ENCODE results near the gene CTNNA1.
"Not testable (repeated sequence)": the region's sequence is repeated elsewhere in the genome, so short reads cannot be mapped to it uniquely, and the experiment has no call there.

CTNNA1 gene

GRCh38 chr5:138761670-138762069 lies 8.4 kb downstream of the CTNNA1 start:
- not testable (repeated sequence) for DNase-seq

- no peak for DNase-seq
Observed at GRCh38 chr5:138762110-138762509, 8.9 kb downstream of the CTNNA1 start.

DNA sequence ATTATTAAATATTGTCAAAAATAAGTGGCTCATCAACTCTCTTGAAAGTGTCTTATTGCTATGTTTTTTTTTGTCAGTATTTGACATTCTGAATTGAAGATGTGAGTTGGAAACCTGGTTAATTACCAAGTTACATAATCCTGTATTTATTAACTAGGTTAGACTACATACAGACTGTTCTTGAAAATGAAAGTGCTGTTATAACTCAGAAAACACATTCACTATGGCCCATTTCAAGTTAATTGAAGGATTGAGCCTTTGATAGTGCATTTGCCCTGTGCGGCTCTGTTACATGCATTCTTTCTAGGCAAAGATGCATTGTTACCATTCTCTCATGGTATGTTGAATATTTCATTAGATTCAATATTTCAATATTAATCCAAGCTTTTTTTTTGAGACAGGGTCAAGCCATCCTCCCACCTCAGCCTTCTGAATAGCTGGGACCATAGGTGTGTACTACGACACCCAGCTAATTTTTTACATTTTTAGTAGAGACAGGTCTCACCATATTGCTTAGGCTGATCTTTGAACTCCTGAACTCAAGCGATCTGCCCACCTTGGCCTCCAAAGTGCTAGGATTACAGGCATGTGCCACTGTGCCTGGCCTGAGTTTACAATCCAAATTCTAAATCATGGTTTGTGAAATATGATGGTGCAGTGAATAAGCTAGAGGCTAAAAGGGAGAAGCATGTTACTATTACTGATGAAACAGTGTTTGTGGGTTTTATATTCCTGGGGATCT lies 10.0 kb downstream of the CTNNA1 start:
- no peak for DNase-seq

- DNase-seq = no peak
Observed at GRCh38 chr5:138770291-138770690, 17.1 kb downstream of the CTNNA1 start.

- no peak for DNase-seq
Observed at GRCh38 chr5:138770977-138771376, 17.8 kb downstream of the CTNNA1 start.

GRCh38 chr5:138772986-138773594 lies 19.9 kb downstream of the CTNNA1 start:
- no peak for DNase-seq

DNA sequence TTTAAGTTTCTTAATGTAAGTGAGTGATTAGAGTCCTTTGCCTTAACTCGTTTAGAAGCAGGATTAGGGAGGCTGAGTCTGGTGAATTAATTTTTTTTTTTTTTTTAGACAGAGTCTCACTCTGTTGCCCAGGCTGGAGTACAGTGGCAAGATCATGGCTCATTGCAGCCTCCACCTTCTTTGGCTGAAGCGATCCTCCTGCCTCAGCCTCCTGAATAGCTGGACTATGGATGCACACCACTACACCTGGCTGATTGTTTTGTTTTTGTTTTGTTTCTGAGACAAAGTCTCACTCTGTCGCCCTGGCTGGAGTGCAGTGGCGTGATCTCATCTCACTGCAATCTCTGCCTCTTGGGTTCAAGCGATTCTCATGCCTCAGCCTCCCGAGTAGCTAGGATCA lies 20.4 kb downstream of the CTNNA1 start:
- not testable (repeated sequence) for DNase-seq

GRCh38 chr5:138775034-138775433 lies 21.8 kb downstream of the CTNNA1 start:
- no peak for DNase-seq

DNA sequence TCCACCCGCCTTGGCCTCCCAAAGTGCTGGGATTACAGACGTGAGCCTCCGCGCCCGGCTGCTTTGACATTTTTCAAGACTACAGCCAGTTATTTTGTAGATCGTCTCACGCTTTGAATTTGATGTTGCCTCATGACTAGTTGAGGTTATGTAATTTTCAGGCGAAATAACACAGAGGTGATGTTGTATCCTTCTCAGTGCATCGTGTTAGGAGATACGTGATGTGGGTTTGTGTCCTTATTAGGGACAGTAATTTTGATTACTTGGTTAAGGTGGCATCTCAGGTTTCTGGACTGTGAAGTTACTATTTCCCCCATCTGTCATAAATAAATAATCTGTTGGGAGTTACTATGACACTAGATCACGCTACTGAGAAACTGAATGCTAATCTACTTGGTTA lies 25.0 kb downstream of the CTNNA1 start:
- DNase-seq = no peak

GRCh38 chr5:138783976-138784375 lies 30.8 kb downstream of the CTNNA1 start:
- DNase-seq = no peak

DNA sequence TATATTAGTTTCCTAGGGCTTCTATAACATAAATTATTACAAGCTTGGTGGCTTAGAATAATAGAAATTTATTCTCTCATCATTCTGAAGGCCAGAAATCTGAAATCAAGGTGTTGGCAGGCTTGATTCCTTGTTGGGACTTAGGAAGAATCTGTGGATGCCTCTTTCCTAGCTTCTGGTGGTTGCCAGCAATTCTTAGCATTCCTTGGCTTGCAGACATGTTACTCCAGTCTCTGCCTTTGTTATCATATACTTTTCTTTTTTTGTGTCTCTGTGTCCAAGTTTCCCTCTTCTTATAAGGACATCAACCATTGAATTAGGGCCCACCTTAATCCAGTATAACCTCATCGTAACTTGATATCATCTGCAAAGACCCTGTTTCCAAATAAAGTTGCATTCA lies 31.4 kb downstream of the CTNNA1 start:
- DNase-seq = no peak

DNA sequence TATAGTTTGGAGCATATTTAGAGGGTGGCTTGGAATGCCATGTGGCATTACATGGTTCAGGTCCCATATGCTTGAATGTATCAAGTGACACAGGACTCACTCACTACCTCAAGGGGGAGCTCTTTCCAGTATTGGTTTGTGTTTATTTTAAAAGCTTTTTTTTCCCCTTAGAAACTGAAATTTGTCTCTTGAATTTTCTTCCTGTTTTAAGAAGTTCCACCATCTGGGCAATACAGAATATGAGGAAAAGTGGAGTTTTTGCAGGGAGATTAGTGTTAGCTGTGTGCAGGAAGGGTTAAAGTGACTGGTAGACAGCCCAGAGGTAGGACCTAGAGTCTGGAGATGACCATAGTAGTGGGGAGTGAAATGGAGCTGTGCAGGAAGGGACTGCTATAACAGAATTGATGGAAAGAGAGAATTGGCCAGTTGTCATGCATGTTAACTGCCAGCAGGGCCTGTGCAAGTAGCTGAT lies 36.6 kb downstream of the CTNNA1 start:
- DNase-seq = peak; percentile 25 to 36

DNA sequence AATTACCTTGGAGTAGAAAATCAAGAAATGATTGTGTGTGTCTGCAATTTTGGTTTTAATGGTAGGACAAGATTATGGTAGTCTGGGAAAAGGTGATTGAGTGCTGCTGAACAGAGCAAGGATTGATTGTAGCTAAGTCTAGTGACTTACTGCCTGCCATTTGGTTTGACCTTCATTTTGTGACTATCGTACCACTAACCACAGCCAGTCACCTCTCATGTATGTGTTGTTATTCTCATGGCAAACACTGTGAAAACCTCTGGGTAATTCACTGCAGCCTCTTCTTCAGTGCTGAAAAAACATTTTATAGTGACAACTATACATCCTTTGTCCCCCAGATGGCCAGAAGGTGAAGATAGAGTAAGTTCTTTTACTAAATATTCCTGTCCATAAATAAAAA lies 37.5 kb downstream of the CTNNA1 start:
- DNase-seq = no peak

- DNase-seq = no peak
Observed at GRCh38 chr5:138792195-138792790, 39.1 kb downstream of the CTNNA1 start.

DNA sequence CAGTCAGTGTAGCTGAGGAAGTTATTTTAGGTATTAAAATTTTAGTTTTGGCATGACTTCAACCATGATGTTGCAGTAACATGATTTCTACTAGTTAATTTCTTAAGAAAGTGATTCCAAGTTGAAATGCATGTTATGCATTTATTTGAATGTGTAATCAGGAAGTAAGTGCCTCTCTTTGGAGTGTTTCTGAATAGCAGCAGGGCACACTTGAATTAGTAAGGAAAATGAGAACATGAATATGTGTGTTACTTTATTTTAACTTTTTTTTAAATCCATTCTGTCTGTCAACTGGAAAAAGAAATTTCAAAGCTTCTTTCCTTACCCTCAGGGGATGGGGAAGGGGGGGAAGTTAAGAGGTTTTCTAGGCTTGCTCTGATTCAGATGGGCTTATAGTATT lies 40.4 kb downstream of the CTNNA1 start:
- peak in 1 of 2 donors; percentile 51 for DNase-seq

DNA sequence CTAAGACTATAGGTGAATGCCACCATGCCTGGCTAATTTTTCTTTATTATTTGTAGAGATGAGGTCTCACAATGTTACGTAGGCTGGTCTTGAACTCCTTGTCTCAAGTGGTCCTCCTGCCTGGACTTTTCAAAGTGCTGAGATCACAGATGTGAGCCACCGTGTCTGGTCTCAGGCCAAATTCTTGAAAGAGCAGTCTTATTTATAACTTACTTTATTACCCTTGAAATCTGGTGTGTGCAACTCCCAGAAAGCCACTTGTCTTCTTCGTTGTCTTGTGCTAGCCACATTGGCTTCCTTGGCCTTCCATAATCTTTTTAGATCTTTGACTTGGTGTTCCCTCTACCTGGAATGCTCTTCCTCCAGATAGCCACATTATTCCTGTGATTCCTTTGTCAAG lies 50.1 kb downstream of the CTNNA1 start:
- no peak for DNase-seq

DNA sequence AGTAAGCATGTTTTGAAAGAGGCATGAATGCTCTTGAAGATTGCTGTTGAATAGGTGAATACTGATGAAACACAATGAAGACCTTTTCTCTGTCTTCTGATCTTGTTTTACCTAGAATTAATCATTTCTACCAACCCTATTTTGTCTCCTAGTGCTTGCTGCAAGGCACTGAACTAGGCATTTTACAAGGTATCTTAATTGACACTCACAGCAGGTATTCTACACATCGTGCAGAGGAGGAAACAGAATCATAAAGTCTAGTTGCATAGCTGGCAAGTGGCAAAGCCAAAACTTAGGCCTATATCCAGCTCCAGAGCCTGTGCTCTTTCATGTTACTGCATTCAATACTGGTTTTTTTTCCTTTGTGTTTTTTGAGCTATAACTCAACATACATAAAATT lies 50.7 kb downstream of the CTNNA1 start:
- DNase-seq = no peak

- no peak for DNase-seq
Observed at GRCh38 chr5:138805096-138805495, 51.9 kb downstream of the CTNNA1 start.

DNA sequence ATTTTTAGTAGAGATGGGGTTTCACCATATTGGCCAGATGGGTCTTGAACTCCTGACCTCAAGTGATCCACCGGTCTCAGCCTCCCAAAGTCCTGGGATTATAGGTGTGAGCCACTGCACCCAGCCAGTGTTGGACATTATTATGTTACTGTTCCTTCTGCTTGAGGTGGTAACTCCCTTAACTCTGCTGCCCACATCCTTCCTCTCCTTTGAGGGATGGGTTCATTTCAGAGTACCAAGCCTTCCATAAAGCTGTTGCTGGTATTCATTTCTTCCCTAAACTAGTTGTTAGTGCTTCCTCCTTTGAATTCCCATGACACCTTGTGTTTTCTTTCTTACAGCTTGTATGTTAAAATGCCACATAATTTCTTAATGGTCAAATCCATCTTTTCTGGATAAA lies 54.0 kb downstream of the CTNNA1 start:
- DNase-seq = peak in 1 of 2 donors; percentile 14

DNA sequence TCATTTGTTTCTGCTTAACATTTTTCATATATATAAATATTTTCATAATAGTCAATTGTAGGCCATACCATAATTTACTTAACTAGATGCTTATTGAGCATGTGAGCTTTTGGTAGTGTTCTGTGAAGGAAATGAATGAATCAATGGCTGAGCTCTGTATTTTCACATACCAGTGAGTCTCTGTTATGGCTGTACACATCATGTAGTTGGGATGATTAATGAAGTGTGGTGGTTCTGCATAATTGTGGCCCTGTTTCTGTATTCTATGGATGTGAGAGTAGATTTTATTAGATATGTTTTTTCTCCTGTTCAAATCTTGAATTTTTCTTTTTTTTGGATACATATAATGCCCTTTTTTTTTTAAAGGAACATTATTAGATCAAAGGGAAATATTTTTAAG lies 56.2 kb downstream of the CTNNA1 start:
- DNase-seq = no peak

GRCh38 chr5:138810861-138811260 lies 57.6 kb downstream of the CTNNA1 start:
- DNase-seq = not testable (repeated sequence)

GRCh38 chr5:138815529-138815928 lies 62.3 kb downstream of the CTNNA1 start:
- DNase-seq = no peak

GRCh38 chr5:138817241-138817640 lies 64.0 kb downstream of the CTNNA1 start:
- no peak for DNase-seq

DNA sequence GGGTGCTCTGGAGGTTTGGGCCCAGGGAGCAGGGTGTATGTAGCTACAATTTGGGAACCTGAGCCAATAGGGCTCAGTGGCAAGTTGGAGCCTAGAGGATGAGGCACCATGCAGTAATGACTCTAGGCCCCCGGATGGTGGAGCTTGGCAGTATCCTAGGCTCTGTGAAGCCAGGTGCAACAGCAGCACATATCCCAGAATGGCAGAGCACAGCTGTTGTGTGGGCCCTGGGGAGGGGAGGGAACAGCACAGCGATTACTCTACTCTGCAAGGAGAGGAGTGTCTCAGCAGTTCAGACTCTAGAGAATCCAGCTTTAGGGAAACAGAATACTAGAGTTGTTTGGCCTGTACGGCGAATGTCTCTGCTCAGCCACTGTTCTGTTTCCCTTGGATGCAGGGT lies 65.9 kb downstream of the CTNNA1 start:
- DNase-seq = no peak
